ENCODE data around the gene MRPL16.

DNA sequence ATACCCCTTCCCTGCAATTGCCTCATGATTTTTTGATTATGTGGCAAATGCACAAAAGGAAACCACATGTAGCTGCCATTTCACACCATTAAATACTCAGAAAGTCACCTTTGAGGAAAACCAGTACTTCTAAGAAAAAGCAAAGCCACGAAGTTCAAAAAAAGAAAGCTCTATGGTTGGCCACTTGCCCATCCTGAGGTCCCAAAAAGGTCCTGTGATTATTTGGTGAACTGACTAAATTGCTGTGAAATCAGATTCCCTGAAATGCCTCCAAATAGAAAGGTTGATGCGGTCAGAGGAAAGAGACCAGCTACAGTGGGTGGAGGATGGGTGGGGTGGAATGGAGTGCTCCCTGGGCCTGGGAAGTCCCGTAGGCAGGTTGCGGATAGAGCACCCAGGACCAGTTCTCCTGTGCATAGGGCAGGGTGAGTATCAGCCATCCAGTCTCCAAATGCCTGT lies 26.9 kb downstream of the MRPL16 start:
- no peak for TF ChIP-seq POLR2A (IDR thresholded peaks at IDR 0.05; ENCODE audit: low read length)
- no peak for TF ChIP-seq GATA1 (IDR thresholded peaks at IDR 0.05; ENCODE audit: low read depth, low read length)

Measured in erythroblast (primary cell).